Activated CD4-positive, alpha-beta T cell treated with anti-CD3 and anti-CD28 coated beads, Interleukin-2, amount 50 U/mL, for 48 hours (primary cell): ENCODE results near the gene PROM1.

Source experiments
- DNase-seq, 2 experiments: peaks; one replicate each; pipeline ENCODE4 v3.0.0-alpha.2; 2020

Gene PROM1

DNA sequence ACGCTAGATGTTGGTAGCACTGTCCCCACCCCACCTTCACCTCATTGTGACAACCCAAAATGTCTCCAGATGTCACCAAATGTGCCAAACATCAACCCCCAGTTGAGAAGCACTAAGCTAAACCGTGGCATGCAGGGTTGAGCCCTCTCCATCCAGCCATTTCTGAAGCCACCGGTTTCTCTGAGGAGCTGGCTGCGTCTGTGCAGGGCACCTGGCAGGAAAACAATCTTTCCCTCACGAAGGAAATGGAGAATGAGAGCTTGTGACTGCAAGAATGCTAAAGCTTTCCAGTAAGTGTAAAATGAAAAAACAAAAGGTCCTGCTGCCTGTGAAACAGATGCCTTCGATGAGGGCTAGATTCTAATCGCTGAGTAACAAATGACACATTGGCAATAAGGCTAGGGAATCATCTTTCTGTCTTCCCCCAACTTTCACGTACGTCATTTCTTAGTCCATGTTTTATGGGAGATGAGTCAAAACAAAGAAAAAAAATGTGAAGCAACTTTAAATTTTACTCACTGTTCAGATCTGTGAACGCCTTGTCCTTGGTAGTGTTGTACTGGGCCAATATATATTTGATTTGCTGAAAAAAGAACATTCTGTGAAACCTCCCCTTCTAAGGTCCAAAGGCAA, 59.9 kb downstream of the PROM1 start:
- peak in 1 of 2 experiments; percentile 9 for DNase-seq

DNA sequence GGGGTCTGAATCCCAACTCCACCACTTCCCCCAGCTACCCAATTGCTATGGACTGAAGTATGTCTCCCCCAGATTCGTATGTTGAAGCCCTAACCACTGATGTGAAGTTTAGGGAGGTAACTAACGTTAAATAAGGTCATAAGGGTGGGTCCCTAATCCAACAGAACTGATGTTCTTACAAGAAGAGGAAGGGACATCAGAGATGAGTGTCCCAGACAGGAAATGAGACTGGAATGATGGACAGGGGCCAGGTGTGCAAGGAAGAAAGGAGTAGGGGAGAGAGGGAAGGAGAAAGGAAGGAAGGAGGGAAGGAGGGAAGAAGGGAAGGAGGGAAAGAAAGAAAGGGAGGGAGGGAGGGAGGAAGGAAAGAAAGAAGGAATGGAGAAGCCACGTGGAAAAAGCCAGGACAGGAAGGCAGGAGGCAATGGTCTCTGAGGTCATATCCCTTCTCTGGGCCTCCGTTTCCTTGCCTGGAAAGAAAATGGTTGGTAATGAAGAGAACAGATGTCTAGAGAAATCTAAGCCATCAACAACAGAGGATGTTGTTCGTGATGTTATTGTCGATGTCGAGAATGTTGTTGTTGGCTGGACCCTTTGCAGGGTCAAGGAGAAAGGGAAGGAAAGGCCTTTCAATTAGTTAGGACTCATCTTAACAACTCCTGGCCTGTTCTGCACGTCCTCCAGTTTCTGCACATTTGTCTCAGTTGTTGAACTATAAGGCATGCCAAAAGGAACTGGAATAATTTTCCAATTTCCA, 61.8 kb downstream of the PROM1 start:
- no peak for DNase-seq

DNA sequence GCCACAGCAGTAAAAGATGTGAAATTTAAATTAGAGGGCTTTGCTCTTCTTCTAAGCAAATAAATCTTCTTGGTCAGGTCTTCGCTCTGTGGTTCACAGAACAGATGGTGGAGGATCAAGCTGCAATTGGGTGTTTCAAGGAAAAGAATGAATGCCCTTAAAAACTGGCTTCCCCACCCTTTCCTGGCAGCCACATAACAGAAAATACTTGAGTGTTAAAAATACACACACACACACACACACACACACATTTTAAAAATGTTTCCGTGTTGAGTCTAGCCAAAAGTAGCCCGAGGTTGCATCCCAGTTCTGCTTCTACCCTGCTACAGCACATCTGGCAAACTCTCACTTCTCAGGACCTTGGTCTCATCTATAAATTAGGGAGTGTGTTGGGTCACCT, 64.2 kb downstream of the PROM1 start:
- no peak for DNase-seq

DNA sequence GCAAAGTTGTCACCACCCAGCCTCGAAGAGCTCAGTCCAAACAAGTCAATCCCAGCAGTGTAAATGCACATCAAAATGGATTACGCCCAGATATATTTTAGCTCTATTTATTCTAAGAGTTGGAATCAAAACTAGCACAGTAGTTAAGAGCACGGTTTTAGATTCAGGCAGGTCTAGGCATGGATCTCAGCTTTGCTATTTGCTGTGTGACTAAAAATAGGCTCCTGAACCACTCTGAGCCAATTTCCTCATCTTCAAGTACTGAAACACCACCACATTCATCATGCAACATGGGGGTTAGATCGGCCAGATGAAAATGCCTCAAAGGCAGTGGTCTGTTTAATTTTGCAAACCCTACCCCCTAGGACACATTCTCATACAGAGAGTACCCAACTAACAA, 65.0 kb downstream of the PROM1 start:
- DNase-seq = no peak

DNA sequence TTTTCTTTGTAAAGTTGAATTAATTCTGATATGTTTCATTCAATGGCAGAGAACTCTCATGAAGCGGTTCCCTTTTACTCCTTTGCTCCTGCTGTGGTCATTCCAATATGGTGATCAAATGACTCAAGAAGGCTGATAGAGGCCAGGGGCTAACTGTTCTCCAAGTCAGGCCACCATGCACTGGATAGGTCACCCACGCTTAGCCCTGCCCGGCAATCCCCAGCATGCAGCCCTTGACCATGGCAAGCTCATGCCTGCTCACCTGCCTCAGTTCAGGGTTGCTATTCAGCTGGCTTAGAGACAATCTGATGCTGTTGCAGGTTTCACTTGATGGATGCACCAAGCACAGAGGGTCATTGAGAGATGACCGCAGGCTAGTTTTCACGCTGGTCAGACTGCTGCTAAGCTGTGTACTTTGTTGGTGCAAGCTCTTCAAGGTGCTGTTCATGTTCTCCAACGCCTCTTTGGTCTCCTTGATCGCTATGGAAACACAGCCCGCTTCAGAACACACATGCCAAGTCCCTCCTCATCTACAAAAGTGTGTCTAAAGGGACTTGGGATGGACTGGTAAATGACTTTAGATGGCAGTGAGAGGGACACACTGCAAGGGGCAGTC, 65.7 kb downstream of the PROM1 start:
- no peak for DNase-seq

DNA sequence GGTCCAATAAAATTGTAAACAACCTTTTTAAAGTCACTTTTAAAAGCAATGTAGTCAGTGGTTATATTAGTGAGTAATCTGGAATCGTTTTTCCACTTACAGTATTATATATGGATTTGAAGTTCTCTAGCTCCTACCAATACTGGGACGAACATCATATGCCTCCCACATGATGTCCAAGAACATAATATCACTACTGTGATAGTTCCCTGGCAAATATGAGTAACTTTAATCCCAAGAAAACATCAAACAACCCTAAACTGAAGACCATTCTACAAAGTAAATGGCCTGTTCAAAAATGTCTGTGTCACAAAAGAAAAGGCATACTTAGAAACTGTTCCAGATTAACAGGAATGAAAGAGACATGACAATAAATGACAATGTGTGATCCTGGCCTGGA, 67.3 kb downstream of the PROM1 start:
- no peak for DNase-seq

DNA sequence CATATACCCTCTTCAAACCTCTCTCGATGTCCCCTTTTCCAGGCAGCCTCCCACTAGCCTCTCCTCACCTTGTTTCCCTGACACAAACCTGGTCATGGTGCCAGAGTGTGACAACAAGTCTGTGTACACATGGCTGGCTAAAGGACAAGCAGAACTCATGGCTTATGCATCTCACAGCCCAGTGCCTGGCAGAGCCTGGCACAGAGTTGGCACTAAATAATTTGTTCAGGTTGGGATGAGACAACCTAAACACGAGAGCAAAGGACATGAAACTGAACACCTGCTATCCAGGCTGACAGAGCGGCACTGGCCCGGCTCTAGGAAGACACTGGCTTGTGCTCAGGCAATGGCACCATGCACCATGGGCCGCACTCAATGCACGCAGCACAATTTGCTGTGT, 72.7 kb downstream of the PROM1 start:
- DNase-seq = no peak

DNA sequence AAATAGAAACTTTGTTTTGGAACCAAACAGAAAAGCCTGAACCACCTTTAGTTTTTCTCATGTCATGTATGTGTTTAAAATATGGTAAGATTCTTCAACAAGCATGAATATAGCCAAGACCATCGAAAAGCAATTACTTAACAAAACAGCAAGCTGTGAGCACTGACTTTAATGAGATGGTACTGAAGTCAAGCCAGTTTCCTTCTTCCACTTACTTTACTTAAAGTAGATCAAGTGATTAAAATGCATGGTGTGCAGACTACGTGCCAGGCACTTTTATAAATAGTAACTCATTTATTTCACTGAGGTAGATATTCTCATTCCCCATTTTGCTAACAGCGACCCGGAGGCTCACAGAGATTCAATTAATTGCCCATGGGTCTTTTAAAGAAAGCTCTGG, 74.7 kb downstream of the PROM1 start:
- no peak for DNase-seq

DNA sequence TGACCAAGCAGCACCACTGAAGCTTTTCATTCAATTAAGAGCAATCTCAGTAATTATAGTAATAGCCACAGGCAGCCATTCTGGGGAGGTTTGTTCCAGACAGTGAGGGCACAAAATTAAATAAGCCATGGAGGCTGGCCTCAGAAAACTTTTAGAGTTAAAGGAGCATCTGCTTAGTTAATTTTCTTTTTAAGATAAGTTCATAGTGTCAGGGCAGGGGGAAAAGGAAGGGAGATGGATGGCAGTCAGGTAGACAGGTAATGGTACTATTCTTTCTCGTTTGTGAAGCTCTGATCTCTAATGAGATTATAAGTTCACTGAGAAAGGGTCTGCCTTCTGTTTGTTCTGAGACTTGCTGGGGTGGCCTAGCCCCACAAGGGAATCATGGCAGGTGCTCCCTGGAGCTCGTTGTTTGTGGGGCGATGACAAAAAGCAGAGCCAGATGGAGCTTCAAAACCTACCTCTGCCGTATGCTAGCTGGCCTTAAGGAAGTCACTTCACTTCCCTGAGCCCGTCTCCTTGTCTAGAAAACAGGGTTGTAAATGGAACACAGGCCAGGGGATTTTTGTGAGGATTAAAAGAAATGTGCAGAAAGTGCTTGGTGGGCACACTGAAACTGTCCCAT, 76.2 kb downstream of the PROM1 start:
- DNase-seq = no peak

DNA sequence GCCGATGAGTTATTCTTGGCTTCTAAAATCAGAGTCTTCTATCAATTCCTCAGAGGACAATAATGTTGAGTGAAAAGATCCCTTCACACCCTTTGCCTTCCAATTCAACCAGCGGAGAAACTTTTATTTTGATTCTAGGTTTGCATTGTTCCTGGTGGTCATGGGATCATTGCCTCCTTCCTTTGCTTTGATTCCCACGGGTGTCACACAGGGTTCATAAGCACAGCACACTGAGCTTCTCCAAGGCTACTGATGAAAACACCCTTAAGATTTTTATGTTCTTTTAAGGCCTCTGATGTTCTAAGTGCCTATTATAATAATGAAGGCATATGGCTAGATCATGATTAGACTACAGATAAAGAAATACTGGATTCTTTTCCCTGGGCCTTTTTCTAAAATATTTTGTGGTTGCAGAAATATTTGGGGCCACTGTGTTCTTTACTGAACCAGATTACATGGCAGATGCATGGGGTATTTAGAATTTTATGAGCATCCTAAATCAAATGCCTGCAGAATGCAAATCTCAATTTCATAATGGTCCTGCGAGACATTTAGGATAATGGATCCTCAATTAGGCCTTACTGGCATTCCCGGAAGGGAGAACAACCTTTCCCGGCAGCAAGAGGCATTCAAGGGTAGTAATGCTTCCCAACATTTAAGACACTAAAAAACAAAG, 76.9 kb downstream of the PROM1 start:
- DNase-seq = no peak

DNA sequence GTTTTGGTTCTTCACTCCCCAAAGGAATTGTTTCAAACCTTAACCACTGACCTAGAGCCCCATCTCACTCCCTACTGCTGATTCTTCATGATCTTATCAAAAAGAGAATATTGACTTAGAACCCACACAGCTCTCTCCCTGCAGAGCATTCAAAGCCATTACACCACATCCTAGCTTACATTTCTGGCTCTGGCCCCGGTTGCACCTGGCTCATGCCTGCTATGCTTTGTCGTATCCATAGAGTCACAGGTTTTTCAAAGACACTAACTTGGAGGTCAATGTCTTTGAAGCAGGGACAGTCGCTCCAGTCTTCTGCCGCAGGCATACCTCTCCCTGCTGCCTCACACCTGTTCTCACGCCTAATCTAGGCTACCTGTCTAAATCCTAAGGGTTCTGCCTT, 78.1 kb downstream of the PROM1 start:
- no peak for DNase-seq

DNA sequence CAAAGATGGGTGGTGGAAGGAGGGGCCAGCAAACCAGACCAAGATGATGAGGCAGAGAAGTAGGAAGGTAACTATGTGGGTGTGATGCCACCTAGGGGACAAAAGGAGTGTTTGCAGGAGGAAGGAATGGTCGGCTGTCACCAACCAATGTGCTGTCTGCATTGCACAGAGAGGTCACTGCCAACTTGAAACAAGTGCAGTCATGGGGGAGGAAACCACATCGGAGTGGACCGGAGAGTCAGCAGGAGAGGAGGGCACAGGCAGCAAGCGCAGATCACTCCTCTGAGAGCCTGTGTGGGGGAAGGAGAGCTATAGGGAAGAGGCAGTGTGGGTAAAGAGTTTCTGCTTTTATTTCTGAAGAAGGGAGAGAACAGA, 82.4 kb downstream of the PROM1 start:
- peak; percentile 34 to 44 for DNase-seq

DNA sequence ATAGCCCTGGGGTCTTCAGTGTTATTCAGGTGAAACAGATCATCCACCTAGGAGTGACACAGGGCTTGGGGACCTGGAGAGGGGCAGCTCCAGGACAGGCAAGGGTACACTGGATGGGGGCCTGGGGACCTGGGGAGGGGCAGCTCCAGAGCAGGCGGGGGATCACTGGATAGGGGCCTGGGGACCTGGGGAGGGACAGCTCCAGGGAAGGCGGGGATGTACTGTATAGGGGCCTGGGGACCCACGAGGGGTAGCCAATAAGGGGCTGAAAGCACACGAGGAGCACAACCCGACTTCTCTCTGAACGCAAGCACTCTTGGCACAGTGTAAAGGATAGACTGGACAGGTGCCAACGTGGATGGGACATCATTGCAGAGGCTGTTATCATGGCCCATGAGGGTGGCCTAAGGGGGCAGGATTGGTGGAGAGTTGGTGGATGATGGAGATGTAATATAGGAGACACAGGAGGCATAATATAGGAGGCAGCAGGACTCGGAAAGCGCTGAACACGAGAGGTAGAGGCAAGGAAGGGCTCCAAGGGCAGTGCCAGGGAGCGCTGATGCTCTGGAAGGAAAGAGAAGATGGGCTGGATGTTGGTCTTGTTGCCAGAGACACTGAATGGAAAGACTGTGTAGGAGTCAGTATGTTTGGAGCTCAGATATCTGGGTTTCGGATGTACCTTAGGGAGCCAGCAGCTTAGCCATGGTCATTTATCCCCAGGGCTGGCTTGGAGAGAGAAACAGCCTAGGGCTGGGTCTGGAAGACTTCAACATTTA, 82.9 kb downstream of the PROM1 start:
- DNase-seq = no peak

DNA sequence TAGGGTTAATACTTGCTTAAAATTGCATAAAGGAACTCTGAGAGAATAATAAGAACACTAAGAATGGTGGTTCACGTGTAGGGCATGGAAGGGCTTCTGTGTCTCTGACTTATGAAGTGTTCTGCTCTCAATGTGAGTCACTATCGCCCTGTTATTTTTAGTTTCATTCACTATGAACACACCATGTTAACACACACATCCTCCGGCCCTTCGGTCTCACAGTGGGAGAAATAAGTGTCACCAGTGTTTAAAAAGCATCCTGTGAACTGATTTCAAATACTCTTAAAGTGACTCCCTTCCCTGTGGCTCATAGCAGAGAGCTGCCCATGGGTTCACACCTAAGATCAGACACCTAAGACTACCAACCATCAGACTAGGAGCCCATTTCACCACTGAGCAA, 87.0 kb downstream of the PROM1 start:
- no peak for DNase-seq

DNA sequence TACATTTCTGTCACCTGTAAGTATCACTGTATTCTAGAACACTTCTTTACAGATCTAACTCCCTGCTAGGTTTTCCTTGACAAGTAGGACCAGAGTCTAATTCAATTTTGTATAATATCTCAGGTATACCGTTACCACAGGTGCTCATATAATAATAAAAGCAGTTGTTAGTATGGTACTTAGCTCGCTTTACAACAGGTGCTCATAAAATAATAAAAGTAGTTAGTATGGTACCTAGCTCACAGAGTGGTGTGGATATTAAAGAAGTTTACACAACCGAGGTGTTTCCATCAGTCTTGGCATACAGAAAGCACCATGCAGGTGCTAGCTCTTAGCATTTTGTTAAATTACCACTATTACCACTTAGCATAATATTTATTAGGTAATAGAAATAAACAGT, 88.0 kb downstream of the PROM1 start:
- no peak for DNase-seq

DNA sequence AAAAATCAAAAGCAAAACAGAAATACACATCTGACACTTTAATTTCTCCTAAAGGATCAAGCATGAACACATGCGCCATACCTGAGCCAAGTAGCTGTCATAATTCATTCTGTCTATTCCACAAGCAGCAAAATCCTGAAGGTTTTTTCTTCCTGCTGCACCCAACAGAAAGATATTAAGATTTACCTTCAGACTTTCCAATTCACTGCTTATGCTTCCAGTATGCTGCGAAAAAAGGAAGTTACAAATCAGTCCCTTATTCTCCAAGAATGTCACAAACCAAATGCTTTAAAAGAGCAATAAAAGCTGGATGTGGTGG, 91.7 kb downstream of the PROM1 start:
- no peak for DNase-seq

DNA sequence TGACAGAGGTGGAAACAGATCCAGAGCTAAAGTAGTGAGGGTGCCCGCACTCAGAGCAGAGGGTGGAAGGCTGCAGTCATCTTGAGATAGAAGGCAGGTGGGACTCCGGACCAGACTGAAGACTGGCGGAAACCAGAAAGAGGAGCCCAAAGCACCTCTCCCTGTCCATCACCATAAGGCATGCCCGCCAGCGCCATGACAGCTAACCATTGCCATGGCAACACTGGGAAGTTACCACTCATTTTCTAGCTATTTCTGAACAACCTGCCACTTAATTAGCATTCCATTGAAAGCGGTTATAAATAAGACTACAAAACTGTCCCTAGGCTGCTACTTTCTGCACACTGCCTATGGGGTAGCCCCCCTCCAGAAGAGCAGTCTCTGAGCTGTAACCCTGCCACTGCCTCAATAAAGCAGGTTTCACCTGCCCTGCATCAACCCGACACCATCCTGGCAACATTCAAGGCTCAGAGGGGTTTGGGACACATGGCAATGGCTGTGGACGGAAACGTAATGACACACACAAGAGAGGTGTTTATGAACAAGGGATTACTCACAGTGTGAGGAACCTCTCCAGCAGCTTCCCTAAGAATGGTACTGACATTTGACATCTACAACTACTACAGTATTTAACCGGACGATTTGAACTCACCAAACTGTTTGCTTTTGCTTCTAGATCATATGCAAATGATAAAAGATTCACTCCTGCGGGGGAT, 93.1 kb downstream of the PROM1 start:
- no peak for DNase-seq

DNA sequence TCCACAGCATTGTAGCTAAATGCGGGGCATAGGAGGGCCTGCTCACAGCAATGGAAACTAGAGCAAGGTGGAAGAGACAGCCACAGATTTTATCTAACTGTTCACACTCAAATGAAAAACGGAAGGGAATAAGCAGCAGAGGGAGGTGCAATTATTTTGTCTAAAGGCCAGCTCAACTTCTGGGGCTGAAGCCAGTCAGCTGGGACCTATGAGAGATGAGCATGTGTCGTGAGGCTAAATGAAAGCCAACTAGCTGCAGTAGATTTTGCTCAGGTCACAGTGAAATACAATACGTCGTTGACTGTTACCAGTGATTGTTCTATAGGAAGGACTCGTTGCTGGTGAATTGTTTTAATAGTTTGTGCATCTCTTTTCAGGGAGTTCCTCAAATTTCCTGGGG, 94.4 kb downstream of the PROM1 start:
- DNase-seq = no peak

DNA sequence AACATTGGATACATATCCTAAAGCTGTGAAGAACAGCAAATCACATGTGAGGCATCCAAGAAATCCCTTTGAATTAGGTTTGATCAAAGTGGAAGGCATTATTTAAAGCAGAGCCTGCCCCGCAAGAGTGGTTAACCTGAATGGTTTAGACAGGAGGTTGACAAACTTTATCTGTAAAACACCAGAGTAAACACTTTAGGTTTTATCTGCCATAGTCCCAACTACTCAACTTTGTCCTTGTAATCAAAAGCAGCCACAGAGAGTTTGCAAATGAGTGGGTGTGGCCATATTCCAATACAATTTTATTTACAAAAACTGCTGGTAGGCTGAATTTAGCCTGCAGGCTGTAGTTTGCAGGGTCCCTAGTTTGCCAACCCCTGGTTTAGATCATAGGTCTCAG, 95.6 kb downstream of the PROM1 start:
- DNase-seq = no peak

DNA sequence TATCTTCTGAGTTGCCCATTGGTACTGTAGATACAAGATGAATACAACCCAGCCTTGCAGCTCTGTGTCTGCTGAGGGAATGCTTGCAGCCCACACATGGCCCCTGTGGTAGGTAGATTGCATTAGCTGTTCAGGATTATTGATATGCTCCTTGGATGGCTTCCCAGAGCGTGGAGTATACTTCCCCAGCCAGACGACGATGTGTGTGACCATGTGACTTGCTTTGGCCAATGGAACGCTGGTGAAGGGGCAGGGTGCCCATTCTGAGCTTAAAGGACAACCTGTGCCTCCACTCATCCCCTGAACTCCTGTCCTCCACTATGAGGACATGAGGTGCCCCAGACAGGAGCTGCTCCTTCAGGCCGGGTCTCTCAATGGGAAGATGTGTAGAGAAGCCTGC, 96.9 kb downstream of the PROM1 start:
- DNase-seq = no peak

DNA sequence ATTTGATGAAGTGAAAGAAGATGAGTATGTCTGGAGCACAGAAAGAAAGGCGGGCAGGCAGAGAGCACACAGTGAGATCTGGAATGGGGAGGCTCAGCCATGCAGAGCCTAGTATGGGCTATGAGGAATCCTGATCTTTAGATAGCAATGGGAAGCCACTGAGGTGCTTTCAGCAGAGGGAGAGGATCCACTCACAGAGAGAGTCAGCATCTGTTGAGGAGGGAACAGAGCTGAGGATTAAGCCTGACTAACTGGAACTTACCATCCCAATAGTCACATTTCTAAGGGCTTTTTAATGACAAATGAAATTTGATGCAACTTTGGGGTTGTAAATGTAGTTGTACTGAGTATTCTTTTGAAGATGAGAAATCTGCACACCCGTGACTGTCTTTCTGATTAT, 100.2 kb downstream of the PROM1 start:
- no peak for DNase-seq

DNA sequence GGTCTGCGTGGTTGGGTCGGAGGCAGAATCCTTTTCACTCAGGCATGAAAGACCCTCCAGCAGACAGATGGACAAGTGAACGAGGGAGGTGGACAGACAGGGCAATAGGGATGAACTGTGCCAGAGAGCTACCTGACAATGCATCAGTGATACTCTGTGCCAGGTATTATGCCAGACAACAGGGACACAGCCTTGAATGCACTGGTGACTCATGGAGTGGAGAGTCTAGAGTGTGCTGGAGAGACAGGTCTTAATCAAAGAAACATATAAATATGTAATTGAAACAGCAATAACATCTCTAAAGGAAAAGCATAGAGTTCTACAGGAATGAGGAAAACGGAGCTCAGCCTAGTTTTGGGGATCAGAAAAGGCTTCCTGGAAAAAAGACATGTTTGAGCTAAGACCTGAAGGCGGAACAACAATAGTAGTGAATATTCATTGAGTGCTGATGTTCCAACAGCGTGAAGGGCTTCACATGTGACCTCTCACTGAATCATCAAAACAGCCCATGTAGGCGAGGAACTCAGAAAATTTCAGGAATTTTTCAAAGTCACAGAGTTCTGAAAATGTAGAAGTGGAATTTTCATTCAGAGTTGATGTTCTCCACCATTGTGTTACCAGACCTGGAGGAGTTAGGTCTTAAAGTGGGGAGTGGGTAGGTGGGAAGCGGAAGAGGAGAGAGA, 100.8 kb downstream of the PROM1 start:
- DNase-seq = no peak
